ENCODE measurements around the gene MAP4K4.

The MAP4K4 gene

GRCh38 chr2:101823859-101824258 is 126.4 kb downstream of the MAP4K4 start:
- no peaks in the 10 kb centered on the region for H3K27me3 ChIP-seq (ENCODE audit: low read depth)
- H3K9me3 ChIP-seq = no peaks in the 10 kb centered on the region
- H3K4me1 ChIP-seq = peaks cover 3% of the 10 kb centered on the region; the same call in 1 of the 2 replicates
- in situ Hi-C loops (cut with MboI; ENCODE audit: low sequenced_read_pairs) = no loop called here
- DNase-seq (ENCODE audit: low spot score in 2 of 2) = no peak
- H3K36me3 ChIP-seq (replicated peaks) = peaks cover 14% of the 10 kb centered on the region
- H3K4me3 ChIP-seq = no peak overlapping the region

GRCh38 chr2:101826716-101827115 is 129.2 kb downstream of the MAP4K4 start:
- no peak for DNase-seq (ENCODE audit: low spot score in 2 of 2)
- Histone ChIP-seq H3K9me3 (no peaks in the 10 kb centered on the region), H3K36me3 (replicated peaks) (peaks cover 24% of the 10 kb centered on the region), H3K27me3 (ENCODE audit: low read depth) (no peaks in the 10 kb centered on the region), H3K4me3 (no peak overlapping the region), H3K4me1 (peaks cover 3% of the 10 kb centered on the region; the same call in 1 of the 2 replicates)
- in situ Hi-C loops (cut with MboI; ENCODE audit: low sequenced_read_pairs) = no loop called here

- Histone ChIP-seq H3K36me3 (replicated peaks) (peaks cover 28% of the 10 kb centered on the region), H3K9me3 (no peaks in the 10 kb centered on the region), H3K4me3 (no peak overlapping the region), H3K4me1 (no peaks in the 10 kb centered on the region), H3K27me3 (ENCODE audit: low read depth) (no peaks in the 10 kb centered on the region)
- in situ Hi-C loops (cut with MboI; ENCODE audit: low sequenced_read_pairs) = no loop called here
- DNase-seq (ENCODE audit: low spot score in 2 of 2) = no peak
Measured at GRCh38 chr2:101827246-101827645, 129.7 kb downstream of the MAP4K4 start.

- no peaks in the 10 kb centered on the region for H3K9me3 ChIP-seq
- no peak overlapping the region for H3K4me3 ChIP-seq
- in situ Hi-C loops (cut with MboI; ENCODE audit: low sequenced_read_pairs) = no loop called here
- H3K27me3 ChIP-seq (ENCODE audit: low read depth) = no peaks in the 10 kb centered on the region
- H3K36me3 ChIP-seq (replicated peaks) = peaks cover 28% of the 10 kb centered on the region
- no peak for DNase-seq (ENCODE audit: low spot score in 2 of 2)
- H3K4me1 ChIP-seq = no peaks in the 10 kb centered on the region
Measured at GRCh38 chr2:101828257-101828656, 130.8 kb downstream of the MAP4K4 start.

- Histone ChIP-seq H3K36me3 (replicated peaks) (peaks cover 28% of the 10 kb centered on the region), H3K4me1 (no peaks in the 10 kb centered on the region)
- in situ Hi-C loops (cut with MboI; ENCODE audit: low sequenced_read_pairs) = no loop called here
Measured at GRCh38 chr2:101828673-101829334, 131.3 kb downstream of the MAP4K4 start.

GRCh38 chr2:101829429-101829828 is 131.9 kb downstream of the MAP4K4 start:
- peaks cover 30% of the 10 kb centered on the region for H3K36me3 ChIP-seq (replicated peaks)
- no peaks in the 10 kb centered on the region for H3K4me1 ChIP-seq
- in situ Hi-C loops (cut with MboI; ENCODE audit: low sequenced_read_pairs) = no loop called here

More at GRCh38 chr2:101828673-101829334, 131.3 kb downstream of the MAP4K4 start:
- no peaks in the 10 kb centered on the region for H3K9me3 ChIP-seq
- DNase-seq (ENCODE audit: low spot score in 2 of 2) = no peak
- no peaks in the 10 kb centered on the region for H3K27me3 ChIP-seq (ENCODE audit: low read depth)
- H3K4me3 ChIP-seq = no peak overlapping the region

GRCh38 chr2:101830146-101830545 is 132.6 kb downstream of the MAP4K4 start:
- Histone ChIP-seq H3K27me3 (ENCODE audit: low read depth) (no peaks in the 10 kb centered on the region), H3K4me3 (no peak overlapping the region), H3K4me1 (no peaks in the 10 kb centered on the region), H3K36me3 (replicated peaks) (peaks cover 38% of the 10 kb centered on the region), H3K9me3 (no peaks in the 10 kb centered on the region)
- no peak for DNase-seq (ENCODE audit: low spot score in 2 of 2)
- in situ Hi-C loops (cut with MboI; ENCODE audit: low sequenced_read_pairs) = loop anchor here (10.0 kb wide), 1 partner anchor 415 kb away; no protein-coding TSS in a partner anchor

More at GRCh38 chr2:101829429-101829828, 131.9 kb downstream of the MAP4K4 start:
- Histone ChIP-seq H3K4me3 (no peak overlapping the region), H3K9me3 (no peaks in the 10 kb centered on the region), H3K27me3 (ENCODE audit: low read depth) (no peaks in the 10 kb centered on the region)
- DNase-seq (ENCODE audit: low spot score in 2 of 2) = no peak

GRCh38 chr2:101830555-101830954 is 133.0 kb downstream of the MAP4K4 start:
- in situ Hi-C loops (cut with MboI; ENCODE audit: low sequenced_read_pairs) = loop anchor here (10.0 kb wide), 1 partner anchor 416 kb away; no protein-coding TSS in a partner anchor
- Histone ChIP-seq H3K36me3 (replicated peaks) (peaks cover 41% of the 10 kb centered on the region), H3K4me3 (no peak overlapping the region), H3K4me1 (no peaks in the 10 kb centered on the region), H3K27me3 (ENCODE audit: low read depth) (no peaks in the 10 kb centered on the region), H3K9me3 (no peaks in the 10 kb centered on the region)
- no peak for DNase-seq (ENCODE audit: low spot score in 2 of 2)

- Histone ChIP-seq H3K4me1 (no peaks in the 10 kb centered on the region), H3K36me3 (replicated peaks) (peaks cover 43% of the 10 kb centered on the region), H3K27me3 (ENCODE audit: low read depth) (no peaks in the 10 kb centered on the region), H3K9me3 (no peaks in the 10 kb centered on the region), H3K4me3 (no peak overlapping the region)
- DNase-seq (ENCODE audit: low spot score in 2 of 2) = peak; percentile 34 to 70
- in situ Hi-C loops (cut with MboI; ENCODE audit: low sequenced_read_pairs) = loop anchor here (10.0 kb wide), 1 partner anchor 417 kb away; no protein-coding TSS in a partner anchor
Measured at GRCh38 chr2:101831351-101831865, 133.9 kb downstream of the MAP4K4 start.

- Histone ChIP-seq H3K36me3 (replicated peaks) (peaks cover 39% of the 10 kb centered on the region), H3K4me1 (no peaks in the 10 kb centered on the region), H3K9me3 (no peaks in the 10 kb centered on the region), H3K4me3 (no peak overlapping the region), H3K27me3 (ENCODE audit: low read depth) (no peaks in the 10 kb centered on the region)
- in situ Hi-C loops (cut with MboI; ENCODE audit: low sequenced_read_pairs) = loop anchor here (10.0 kb wide), 1 partner anchor 417 kb away; no protein-coding TSS in a partner anchor
- no peak for DNase-seq (ENCODE audit: low spot score in 2 of 2)
Measured at GRCh38 chr2:101832114-101832513, 134.6 kb downstream of the MAP4K4 start.

- in situ Hi-C loops (cut with MboI; ENCODE audit: low sequenced_read_pairs) = loop anchor here (10.0 kb wide), 1 partner anchor 419 kb away; no protein-coding TSS in a partner anchor
- no peaks in the 10 kb centered on the region for H3K27me3 ChIP-seq (ENCODE audit: low read depth)
- no peak for DNase-seq (ENCODE audit: low spot score in 2 of 2)
- H3K9me3 ChIP-seq = no peaks in the 10 kb centered on the region
- peaks cover 39% of the 10 kb centered on the region for H3K36me3 ChIP-seq (replicated peaks)
- no peaks in the 10 kb centered on the region for H3K4me1 ChIP-seq
- no peak overlapping the region for H3K4me3 ChIP-seq
Measured at GRCh38 chr2:101833890-101834523, 136.5 kb downstream of the MAP4K4 start.

- peaks cover 38% of the 10 kb centered on the region for H3K36me3 ChIP-seq (replicated peaks)
- no peaks in the 10 kb centered on the region for H3K27me3 ChIP-seq (ENCODE audit: low read depth)
- in situ Hi-C loops (cut with MboI; ENCODE audit: low sequenced_read_pairs) = loop anchor here (10.0 kb wide), 1 partner anchor 423 kb away; no protein-coding TSS in a partner anchor
- no peak for DNase-seq (ENCODE audit: low spot score in 2 of 2)
- H3K4me1 ChIP-seq = no peaks in the 10 kb centered on the region
- no peak overlapping the region for H3K4me3 ChIP-seq
- H3K9me3 ChIP-seq = no peaks in the 10 kb centered on the region
Measured at GRCh38 chr2:101837354-101837753, 139.8 kb downstream of the MAP4K4 start.

- Histone ChIP-seq H3K27me3 (ENCODE audit: low read depth) (no peaks in the 10 kb centered on the region), H3K36me3 (replicated peaks) (peaks cover 39% of the 10 kb centered on the region), H3K9me3 (no peaks in the 10 kb centered on the region), H3K4me3 (no peak overlapping the region), H3K4me1 (no peaks in the 10 kb centered on the region; the same call in 1 of the 2 replicates)
- no peak for DNase-seq (ENCODE audit: low spot score in 2 of 2)
- in situ Hi-C loops (cut with MboI; ENCODE audit: low sequenced_read_pairs) = no loop called here
Measured at GRCh38 chr2:101841679-101842327, 144.3 kb downstream of the MAP4K4 start.
